HG03064 (cell line): Measurements from ENCODE around the gene SLC45A1.

Experiments used
- ATAC-seq: cut with Tn5 transposase; IDR thresholded peaks from one replicate; pipeline ENCODE4 v1.9.1; 2021; ENCODE audit warnings: low read depth; ENCODE audit not compliant: unreplicated experiment

SLC45A1 gene

DNA sequence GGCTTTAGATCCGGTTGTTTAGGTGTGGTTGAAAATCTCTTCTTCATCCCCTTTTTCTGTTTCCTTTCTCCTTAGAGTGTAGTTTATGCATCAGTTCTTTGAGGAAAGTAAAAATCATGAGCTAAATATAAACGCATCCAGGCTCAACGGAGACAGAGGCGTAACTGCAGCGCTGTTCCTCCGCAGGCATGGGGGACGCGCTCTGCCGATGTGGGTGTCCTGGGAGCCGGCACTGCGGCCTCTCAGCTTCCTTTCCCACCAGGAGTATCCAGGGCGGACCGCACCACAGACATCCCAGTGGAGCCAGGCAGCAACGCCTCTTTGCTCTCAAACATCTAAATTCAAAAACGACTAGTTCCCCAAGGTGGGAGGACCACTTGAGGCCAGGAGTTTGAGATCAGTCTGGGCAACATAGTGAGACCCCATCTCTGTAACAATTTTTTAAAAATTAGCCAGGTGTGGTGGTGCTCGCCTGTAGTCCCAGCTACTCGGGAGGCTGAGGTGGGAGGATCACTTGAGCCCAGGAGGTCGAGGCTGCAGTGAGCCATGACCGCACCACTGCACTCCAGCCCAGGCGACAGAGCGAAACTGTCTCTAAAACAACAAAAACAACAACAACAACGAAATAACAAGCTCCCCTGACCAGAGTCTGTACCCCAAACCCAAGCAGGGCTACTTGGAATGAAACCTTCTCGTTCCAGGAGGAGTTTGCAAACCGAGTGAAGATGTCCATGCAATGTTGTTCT is 16.4 kb downstream of the SLC45A1 start:
- no peak for ATAC-seq

DNA sequence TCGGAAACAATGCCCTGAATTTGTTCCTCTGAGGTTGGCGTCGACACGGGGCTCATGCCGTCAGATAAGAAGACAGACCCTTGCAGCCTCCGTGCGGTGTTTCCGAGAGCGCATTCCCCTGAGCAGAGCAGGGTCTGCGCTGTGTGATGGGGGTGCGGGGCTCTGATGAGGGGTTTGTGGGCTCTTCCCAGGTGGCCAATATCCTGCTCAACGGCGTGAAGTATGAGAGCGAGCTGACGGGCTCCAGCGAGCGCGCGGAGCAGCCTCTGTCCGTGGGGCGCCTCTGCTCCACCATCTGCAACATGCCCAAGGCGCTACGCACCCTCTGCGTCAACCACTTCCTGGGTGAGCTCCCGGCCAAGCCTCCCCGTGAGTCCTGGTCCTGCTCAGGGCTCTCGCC is 17.3 kb downstream of the SLC45A1 start:
- no peak for ATAC-seq

DNA sequence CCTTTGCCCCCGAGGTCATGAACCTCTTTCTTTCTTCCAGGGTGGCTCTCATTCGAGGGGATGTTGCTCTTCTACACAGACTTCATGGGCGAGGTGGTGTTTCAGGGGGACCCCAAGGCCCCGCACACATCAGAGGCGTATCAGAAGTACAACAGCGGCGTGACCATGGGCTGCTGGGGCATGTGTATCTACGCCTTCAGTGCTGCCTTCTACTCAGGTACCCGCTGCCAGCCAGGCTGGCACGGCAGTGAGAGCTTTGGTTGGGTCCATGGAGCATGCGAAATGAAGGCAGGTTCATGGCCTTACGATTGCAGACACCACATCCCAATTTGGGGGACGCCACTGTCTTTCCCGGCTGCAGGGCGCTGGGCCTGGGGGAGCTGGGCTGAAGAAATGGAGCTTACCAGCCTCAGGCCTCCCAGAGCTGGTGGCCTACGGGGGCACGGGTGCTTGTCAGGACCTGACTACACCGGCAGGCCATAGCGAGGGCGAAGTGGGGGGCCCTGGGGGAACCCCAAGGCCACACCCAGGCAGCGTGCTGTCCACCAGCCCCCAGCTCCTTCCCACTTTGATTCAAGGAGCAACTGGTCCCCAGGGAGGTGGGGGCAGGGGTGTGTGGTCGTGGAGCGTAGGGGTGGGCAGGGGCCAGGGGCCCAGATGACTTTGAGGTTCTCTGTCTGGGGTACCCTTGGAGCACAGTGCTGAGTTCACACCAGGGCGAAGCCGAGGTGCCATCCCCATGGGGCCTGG is 20.0 kb downstream of the SLC45A1 start:
- ATAC-seq, result no peak

DNA sequence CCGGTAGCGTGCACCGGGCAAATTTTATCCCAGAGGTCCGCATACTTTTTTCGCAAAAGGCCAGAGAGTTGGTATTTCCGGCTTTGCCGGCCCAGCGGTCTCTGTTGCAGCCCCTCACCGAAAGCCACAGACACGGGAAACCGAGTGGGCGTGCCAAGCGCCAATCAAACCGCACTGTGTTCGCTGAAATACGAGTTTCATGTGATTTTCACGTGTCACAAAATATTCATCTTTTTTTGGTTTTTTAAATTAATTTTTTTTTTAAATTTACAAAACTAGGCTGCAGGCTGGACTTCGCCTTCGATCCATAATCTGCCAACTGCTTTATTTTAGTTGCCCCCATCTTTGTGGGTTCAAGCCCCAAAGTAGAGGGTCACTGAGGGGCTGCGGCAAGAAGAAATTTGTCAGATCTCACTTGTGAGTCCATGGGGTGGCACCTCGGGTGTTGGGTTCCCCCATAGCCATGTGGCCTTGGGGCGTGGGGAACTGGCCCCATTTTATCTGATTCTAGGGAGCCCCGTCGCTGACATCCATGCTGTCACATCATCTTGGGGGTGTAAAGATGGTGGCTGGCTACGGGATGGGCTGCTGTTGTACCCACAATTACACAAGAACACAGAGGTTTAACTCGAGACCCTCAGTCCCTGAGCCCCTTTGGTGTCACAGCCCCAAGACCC is 20.8 kb downstream of the SLC45A1 start:
- ATAC-seq, result no peak

DNA sequence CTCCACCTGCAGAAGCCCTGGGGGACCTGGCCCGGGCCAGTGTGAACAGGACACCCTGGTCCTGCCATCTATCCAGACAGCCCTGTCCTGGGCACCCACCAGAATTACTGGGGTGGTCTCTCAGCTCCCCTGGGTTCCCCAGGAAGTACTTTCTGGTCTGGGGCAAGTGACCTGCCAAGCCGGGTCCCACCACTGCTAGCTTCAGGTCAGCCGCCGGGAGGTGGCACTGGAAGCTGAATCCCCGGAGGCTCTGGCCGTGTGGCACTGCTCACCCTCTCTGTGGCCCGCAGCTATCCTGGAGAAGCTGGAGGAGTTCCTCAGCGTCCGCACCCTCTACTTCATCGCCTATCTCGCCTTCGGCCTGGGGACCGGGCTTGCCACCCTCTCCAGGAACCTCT is 21.3 kb downstream of the SLC45A1 start:
- no peak for ATAC-seq

DNA sequence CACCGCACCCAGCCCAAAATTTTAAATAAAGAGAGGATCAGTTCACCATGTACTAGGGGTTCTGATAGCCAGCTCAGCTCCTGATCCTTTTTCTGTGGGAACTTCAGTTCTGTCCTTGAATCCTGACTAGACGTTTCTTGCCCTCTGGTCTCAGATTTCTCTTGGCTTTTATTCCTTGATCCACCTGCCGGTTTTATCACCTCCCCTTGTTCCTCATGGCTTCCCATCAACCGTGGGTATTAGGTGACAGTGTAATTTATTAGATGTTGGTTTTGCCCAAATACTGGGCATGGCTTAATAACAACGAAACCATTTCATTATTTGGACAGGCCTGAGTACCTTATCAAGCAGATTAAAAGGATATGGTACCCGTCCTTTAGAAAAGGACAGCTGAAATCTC is 22.5 kb downstream of the SLC45A1 start:
- ATAC-seq, result no peak

DNA sequence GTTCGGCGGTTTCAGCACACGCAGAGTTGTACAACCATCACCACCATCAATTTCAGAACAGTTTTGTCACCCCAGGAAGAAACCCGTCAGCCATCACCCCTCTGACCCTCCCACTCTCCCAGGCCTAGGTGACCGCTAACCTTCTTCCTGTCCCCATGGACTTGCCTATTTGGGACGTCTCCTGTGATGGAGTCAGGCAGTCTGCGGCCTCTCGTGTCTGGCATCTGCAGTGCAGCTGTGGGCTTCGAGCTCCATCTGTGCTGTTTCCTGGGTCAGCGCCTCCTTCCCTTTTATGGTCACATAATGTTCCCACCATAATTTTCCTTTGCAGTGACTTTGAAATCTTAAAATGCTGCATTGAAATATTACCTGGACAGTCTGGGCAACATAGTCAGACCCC is 24.4 kb downstream of the SLC45A1 start:
- ATAC-seq, result no peak

DNA sequence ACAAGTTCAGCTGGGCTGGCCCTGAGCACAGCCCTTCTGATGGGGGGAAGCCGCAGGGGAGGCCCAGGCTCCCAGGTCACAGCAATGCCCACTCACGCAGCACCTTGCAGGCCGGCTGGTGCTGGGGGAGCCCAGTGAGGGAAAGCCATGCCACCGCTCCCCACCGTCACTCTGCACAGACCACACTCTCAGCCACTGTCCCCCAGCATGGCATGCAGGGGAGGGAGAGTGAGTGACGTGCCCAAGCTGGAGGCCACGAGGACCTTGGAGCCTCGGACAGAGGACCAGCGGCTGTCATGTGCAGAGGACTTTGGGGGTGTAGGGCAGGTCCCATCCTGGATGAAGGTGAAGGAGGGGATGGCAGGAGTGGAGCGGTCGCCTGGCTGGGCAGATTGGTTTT is 25.1 kb downstream of the SLC45A1 start:
- ATAC-seq, result no peak

DNA sequence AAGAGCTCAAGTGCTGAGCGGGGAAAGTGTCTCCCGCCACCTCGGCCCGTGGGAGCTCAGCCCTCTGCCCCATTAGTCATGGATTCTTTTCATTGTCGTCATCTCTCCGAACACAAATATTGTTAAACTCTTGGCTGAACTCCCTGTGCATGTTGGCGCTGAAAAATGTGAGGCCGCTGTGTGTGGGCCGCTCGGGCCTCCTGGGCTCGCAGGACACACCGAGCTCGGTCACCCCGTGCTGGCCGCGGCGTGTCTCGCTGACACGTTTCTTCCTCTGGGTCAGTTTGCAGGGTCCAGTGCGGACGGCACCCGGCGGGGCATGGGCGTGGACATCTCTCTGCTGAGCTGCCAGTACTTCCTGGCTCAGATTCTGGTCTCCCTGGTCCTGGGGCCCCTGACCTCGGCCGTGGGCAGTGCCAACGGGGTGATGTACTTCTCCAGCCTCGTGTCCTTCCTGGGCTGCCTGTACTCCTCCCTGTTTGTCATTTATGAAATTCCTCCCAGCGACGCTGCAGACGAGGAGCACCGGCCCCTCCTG is 25.6 kb downstream of the SLC45A1 start:
- no peak for ATAC-seq

DNA sequence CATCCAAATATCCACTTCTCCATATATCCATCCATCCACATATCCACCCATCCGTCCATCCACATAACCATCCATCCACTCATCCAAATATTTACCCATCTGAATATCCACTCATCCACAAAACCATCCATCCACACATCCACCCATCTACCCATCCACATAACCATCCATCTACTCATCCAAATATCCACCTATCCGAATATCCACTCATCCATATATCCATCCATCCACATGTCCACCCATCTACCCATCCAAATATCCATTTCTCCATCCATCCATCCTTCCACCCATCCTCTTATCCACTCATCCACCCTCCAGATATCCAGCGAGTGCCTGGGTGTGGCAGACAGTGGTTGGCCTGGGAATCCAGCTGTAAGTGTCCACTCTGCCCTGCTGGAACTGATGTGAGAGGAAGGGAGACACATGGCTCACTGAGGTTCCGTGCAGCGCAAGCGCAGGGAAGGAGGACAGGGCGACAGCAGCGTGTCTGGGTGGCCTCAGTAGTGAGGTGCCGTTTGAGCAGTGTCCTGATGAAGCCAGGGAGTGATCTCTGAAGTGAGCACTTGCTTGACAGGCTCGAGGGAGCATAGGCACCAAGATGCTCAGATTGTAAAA is 27.1 kb downstream of the SLC45A1 start:
- ATAC-seq, result no peak

DNA sequence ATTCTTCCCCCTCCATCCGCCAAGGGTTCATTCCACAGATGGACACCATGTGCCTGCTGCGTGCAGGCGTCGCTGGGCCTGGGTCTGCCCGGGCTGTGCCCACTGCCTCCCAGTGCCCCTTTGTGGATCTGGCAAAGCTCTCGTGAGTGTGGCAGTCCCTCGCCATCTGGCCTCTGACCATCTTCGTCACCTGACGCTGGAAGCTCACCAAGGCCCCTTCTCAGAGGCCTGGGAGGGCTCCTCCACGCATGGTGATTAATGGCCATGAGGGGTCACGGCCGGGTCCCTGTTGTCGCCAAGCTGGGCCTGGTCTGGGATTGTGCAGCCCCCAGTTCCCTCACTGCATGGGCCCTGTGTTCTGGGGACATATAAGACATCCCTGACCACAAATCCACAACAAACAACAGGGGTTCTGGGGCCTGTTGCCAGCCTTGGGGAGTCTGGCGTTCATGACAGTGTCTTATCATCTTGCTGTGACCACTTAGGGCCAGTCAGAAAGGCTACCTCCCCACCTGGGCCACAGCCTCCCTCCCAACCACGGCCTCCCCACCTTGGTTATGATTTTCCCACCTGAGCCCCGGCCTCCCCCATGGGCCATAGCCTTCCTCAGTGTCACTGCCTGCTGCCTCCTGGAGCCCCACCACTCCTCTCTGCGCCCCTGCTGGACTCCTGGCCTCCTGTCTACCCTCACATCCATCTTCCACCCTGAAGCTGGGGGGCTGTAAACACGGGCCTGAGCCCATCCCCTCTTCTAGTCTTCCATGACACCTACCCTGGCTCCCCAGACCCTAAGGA is 27.9 kb downstream of the SLC45A1 start:
- no peak for ATAC-seq

DNA sequence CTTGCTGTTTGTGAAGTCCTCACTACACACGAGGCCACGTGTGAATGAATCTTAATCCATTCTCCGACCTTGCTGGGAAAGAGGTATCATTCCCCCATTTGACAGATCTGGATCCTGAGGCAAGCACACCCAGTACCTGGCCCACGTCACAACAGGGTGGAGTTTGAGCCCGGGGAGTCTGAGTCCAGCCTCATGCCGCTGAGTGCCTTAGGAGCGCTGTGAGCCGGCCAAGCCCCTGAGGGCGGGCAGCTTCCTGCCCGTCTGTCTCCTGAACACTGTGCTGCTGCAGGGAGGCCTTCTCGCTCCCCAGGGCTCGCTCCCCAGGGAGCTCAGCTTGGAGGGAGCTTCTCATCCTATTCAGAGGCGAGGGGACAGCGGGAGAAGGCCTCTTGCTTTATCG is 29.7 kb downstream of the SLC45A1 start:
- no peak for ATAC-seq

DNA sequence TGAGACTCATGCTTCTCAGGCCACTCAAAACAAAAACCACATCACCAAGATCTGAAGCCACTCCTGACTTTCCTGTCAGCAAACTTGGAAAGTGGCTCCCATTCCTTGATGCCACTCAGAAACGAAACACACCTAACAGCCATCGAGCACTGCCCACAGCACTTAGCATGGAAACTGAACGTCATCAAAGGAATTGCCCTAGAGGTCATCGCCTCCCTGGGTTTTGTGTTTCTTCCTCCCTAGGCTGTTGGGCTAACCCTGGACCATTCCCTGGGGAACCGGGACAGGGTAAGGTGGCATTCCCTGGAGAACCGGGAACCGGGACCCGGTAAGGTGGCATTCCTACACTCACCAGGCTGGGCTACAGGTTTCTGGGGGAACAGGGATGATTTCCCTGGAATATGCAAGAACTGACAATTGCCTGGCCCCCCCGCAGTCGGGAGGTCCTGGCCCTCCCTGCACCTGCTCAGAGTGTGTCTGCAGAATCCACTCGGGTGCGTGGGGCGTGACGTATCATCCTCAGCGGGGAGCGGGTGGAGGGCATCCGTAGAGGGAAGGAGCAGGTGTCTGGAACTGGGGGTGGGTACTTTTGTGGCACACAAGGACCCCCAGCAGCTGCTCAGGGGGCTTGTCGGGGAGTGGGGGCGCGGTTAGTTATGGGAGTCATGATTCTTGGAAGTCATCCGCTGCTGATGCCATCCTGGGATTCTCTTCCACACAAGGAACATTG is 30.3 kb downstream of the SLC45A1 start:
- no peak for ATAC-seq

DNA sequence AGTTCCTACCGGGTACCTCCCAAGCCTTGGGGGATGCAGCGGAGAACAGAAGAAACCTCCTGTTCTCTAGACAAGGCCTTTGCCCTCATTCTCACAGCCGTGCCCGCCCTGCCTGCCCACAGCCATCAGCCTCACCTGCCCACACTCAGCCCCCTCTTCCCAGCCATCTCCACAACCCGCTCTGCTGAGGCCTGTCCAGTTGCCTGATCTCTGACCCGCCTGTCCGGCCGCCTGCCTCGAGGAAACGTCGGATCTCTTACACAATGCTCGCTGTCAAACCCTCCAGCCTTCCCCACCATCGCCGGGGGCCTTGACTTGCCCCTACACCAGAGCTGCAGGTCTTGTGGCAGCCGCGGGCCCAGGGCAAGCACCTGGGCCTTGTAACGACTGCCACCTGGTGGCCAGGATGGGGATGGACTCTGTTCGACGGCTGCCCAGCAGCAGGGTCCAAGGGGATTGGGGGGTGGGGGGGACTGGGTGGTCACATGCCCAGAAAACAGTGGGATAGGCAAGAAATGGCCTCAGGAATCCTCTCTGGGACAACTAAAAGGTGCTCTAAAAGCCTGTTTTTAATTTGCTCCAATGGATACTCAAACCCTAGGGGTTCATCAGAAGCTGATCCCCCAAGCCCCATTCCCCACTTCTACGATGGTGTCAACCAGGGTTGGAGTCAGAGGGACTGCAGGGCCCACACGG is 31.0 kb downstream of the SLC45A1 start:
- no peak for ATAC-seq

DNA sequence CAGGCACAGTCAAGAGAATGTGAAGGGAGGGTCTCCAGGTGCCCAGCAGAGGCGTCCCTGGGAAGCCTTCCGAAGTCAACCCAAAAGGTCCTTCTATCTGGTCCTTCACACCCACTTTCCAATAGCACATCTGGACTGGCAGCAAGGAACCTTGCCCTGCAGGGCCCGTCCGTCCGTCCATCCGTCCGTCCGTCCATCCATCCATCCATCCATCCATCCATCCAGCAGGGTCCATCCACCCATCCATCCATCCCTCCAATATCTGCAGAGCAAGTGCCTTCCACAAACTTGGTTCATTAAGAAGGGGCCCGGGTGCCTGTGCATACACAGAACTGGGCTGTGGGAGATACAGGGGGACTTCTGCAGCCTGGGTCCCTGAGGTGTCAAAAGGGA is 31.6 kb downstream of the SLC45A1 start:
- no peak for ATAC-seq

DNA sequence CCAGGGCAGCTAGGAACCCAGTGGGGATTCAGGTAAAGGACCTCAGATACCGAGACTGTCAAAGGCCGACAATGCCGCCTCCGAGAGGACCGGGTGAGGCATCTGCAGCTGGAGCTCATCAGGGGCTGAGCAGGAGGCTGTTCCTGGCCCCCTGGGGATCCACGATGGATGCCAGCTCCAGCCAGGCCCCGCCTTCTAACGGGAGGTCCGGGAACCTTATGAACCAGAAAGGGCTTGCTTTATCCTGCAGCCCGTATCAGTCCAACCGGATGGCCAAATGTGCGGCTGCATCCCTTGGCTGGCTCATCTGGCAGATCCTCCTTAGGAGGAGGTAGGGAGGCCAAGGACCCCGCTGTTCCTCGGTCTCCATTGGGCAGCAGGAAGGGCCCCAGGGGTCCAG is 32.0 kb downstream of the SLC45A1 start:
- no peak for ATAC-seq

DNA sequence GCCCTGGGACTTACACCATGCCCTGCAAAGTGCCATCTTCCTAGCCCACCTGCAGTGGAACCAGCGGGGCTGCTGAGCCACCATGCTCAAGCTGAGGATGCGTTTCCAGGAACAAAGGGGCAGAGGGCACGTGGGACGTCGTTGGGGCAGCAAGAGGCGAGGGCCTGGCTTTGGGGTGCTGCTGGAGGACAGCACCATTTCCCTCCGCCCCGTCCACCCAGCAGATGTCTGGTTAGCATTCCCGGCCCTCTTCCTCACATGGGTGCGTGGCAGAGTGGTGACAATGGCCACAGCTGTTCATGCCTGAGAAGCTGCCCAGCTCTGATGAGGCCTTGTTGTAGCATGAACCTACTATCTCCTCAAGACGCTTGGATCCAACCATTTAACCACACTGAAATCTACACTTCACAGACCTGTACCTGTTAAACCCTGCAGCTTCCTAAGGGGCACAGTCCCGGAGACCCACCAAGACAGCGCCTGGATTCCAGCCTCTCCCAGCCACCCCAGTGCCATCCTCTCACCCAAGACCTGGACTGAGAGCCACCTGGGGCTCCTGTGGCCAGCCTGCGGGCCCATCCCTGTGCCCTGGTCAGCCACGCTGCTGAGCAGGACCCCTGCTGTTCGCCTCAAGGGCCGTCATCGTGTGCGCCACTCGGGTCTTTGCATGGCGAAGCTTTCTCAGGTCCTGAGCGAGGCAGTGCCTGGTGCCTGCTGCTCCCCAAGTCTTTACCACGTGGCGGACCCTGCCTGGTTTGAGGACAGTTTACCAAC is 33.2 kb downstream of the SLC45A1 start:
- no peak for ATAC-seq
